Fibroblast of peridontal ligament (primary cell): ENCODE measurements around the gene RASAL1.
"Not testable (repeated sequence)": the region's sequence is repeated elsewhere in the genome, so short reads cannot be mapped to it uniquely, and the experiment has no call there.

Source experiments
- DNase-seq: peaks from one replicate; pipeline ENCODE4 v3.0.0-alpha.2; 2010; ENCODE audit errors: extremely low read depth

The RASAL1 gene

GRCh38 chr12:113161415-113162016, 26.0 kb upstream of the RASAL1 start:
- no peak for DNase-seq

- DNase-seq = no peak
Measured at GRCh38 chr12:113159937-113160336, 24.4 kb upstream of the RASAL1 start.

- no peak for DNase-seq
Measured at GRCh38 chr12:113158439-113159203, 23.1 kb upstream of the RASAL1 start.

GRCh38 chr12:113157218-113157859, 21.8 kb upstream of the RASAL1 start:
- no peak for DNase-seq

- no peak for DNase-seq
Measured at GRCh38 chr12:113155646-113156045, 20.1 kb upstream of the RASAL1 start.

- no peak for DNase-seq
Measured at GRCh38 chr12:113155060-113155459, 19.5 kb upstream of the RASAL1 start.

- peak; percentile 5 for DNase-seq
Measured at GRCh38 chr12:113154351-113154973, 18.9 kb upstream of the RASAL1 start.

- peak; percentile 63 for DNase-seq
Measured at GRCh38 chr12:113152835-113153814, 17.6 kb upstream of the RASAL1 start.

GRCh38 chr12:113152196-113152834, 16.8 kb upstream of the RASAL1 start:
- DNase-seq = no peak

- no peak for DNase-seq
Measured at GRCh38 chr12:113151655-113152054, 16.1 kb upstream of the RASAL1 start.

- DNase-seq = peak; percentile 83
Measured at GRCh38 chr12:113149361-113150150, 14.0 kb upstream of the RASAL1 start, which contains the start of gene CFAP73. TSS of gene CFAP73 (plus strand) at chr12:113149724. CDS start at chr12:113149858, 134 bp downstream.

GRCh38 chr12:113146999-113147398, 11.4 kb upstream of the RASAL1 start:
- DNase-seq = no peak

GRCh38 chr12:113145720-113146551, 10.4 kb upstream of the RASAL1 start:
- peak; percentile 52 for DNase-seq

- no peak for DNase-seq
Measured at GRCh38 chr12:113144806-113145205, 9.2 kb upstream of the RASAL1 start.

- no peak for DNase-seq
Measured at GRCh38 chr12:113143959-113144358, 8.4 kb upstream of the RASAL1 start.

GRCh38 chr12:113142886-113143332, 7.3 kb upstream of the RASAL1 start:
- DNase-seq = no peak

GRCh38 chr12:113142173-113142885, 6.8 kb upstream of the RASAL1 start:
- DNase-seq = no peak

- DNase-seq = not testable (repeated sequence)
Measured at GRCh38 chr12:113141716-113142115, 6.2 kb upstream of the RASAL1 start.
